Lower leg skin (tissue), 3 donors: ENCODE results near the gene SLC39A13.

Experiments
- POLR2A ChIP-seq, 2 donors: fragments of 450-650 bp; IDR thresholded peaks; one replicate each; pipeline ENCODE4 v1.6.1; 2016 to 2017; ENCODE audit warnings: antibody characterized with exemption in 2 of 2, mild to moderate bottlenecking in 1 of 2, moderate library complexity in 1 of 2
- TF ChIP-seq, protein P1 (sequence below), 3 donors: fragments of 450-650 bp; IDR thresholded peaks; one replicate each; pipeline ENCODE4 v1.5.1; 2016; ENCODE audit warnings: antibody characterized with exemption in 3 of 3, mild to moderate bottlenecking in 3 of 3, moderate library complexity in 2 of 3

DNA sequence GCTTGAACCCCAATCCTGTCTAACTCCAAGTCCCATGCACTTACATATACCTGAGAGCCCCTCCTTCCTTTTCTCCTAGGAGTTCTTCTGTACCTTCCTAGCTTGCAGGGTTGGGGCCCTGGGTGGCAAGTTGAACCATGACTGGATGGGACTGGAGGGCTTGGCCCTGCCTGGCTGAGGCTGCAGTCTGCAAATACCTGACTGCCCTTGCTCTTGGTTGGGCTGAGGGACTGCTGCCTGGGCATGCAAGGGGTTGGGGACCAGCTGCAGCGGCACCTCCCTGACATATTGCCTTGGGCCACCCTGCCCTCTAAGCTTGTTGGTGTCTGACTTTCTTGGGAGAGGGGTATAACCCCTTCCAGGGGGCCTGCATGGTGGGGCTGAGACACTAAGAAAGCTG, 9.8 kb upstream of the SLC39A13 start:
- TF ChIP-seq POLR2A (IDR thresholded peaks at IDR 0.05): no peak
- TF ChIP-seq, protein P1, sequence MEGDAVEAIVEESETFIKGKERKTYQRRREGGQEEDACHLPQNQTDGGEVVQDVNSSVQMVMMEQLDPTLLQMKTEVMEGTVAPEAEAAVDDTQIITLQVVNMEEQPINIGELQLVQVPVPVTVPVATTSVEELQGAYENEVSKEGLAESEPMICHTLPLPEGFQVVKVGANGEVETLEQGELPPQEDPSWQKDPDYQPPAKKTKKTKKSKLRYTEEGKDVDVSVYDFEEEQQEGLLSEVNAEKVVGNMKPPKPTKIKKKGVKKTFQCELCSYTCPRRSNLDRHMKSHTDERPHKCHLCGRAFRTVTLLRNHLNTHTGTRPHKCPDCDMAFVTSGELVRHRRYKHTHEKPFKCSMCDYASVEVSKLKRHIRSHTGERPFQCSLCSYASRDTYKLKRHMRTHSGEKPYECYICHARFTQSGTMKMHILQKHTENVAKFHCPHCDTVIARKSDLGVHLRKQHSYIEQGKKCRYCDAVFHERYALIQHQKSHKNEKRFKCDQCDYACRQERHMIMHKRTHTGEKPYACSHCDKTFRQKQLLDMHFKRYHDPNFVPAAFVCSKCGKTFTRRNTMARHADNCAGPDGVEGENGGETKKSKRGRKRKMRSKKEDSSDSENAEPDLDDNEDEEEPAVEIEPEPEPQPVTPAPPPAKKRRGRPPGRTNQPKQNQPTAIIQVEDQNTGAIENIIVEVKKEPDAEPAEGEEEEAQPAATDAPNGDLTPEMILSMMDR (IDR thresholded peaks at IDR 0.05): no peak
